A204.1 (cell line): ENCODE measurements around the gene SGPP1.
"Not testable (repeated sequence)": the region's sequence is repeated elsewhere in the genome, so short reads cannot be mapped to it uniquely, and the experiment has no call there.

ENCODE experiments used
- FAIRE-seq: peaks from 2 replicates; lab custom pipeline; 2012; peaks lifted over from hg19 to GRCh38; lab: Jason Lieb, UNC

Gene SGPP1

GRCh38 chr14:63727736-63728728 lies at the start of gene SGPP1:
Gene SGPP1, minus strand, starts transcription at chr14:63728065. Its CDS starts 121 bp downstream, at chr14:63727944.
- FAIRE-seq, result no peak

- no peak for FAIRE-seq
These were observed 49.2 kb upstream of the SGPP1 start for GRCh38 chr14:63777024-63777423.

- no peak for FAIRE-seq
These were observed 45.6 kb upstream of the SGPP1 start for GRCh38 chr14:63773504-63773903.

- FAIRE-seq, result peak; percentile 92
These were observed 42.4 kb upstream of the SGPP1 start for GRCh38 chr14:63770187-63770807.

GRCh38 chr14:63766611-63767010 lies 38.7 kb upstream of the SGPP1 start:
- no peak for FAIRE-seq

- no peak for FAIRE-seq
These were observed 36.8 kb upstream of the SGPP1 start for GRCh38 chr14:63764620-63765139.

- FAIRE-seq, result no peak
These were observed 36.2 kb upstream of the SGPP1 start for GRCh38 chr14:63764103-63764502.

GRCh38 chr14:63761351-63762117 lies 33.7 kb upstream of the SGPP1 start:
- FAIRE-seq, result no peak

- no peak for FAIRE-seq
These were observed 32.1 kb upstream of the SGPP1 start for GRCh38 chr14:63760014-63760413.

GRCh38 chr14:63759456-63759855 lies 31.6 kb upstream of the SGPP1 start:
- no peak for FAIRE-seq

GRCh38 chr14:63757211-63757610 lies 29.3 kb upstream of the SGPP1 start:
- FAIRE-seq, result no peak

- no peak for FAIRE-seq
These were observed 24.7 kb upstream of the SGPP1 start for GRCh38 chr14:63752449-63753169.

- not testable (repeated sequence) for FAIRE-seq
These were observed 23.2 kb upstream of the SGPP1 start for GRCh38 chr14:63751076-63751475.

- no peak for FAIRE-seq
These were observed 20.0 kb upstream of the SGPP1 start for GRCh38 chr14:63747846-63748245.

- no peak for FAIRE-seq
These were observed 18.1 kb upstream of the SGPP1 start for GRCh38 chr14:63745858-63746425.

- FAIRE-seq, result no peak
These were observed 17.4 kb upstream of the SGPP1 start for GRCh38 chr14:63745272-63745671.

GRCh38 chr14:63737582-63738006 lies 9.7 kb upstream of the SGPP1 start:
- FAIRE-seq, result no peak

- FAIRE-seq, result no peak
These were observed 7.9 kb upstream of the SGPP1 start for GRCh38 chr14:63735720-63736119.

- no peak for FAIRE-seq
These were observed 2.8 kb upstream of the SGPP1 start for GRCh38 chr14:63730659-63731058.

- FAIRE-seq, result no peak
These were observed 582 bp downstream of the SGPP1 start for GRCh38 chr14:63727231-63727735.

- no peak for FAIRE-seq
These were observed 1.4 kb downstream of the SGPP1 start for GRCh38 chr14:63726499-63726898.
